H7 (cell line): ENCODE measurements around the gene SYNE4. TPM values are rescaled to one million over a fixed set of nuclear protein-coding genes. Genes with fewer than 3 reads are reported as not detected.
A peak's percentile ranks its signal among the peaks of the same experiment; 100 is the strongest.

Experiments
- DNase-seq: peaks from one replicate; pipeline ENCODE4 v3.0.0; 2012
- H3K27me3 ChIP-seq: 2 replicates; pipeline ENCODE4 v1.6.0; 2011; ENCODE audit warnings: mild to moderate bottlenecking, low read length; ENCODE audit not compliant: control insufficient read depth, insufficient read depth
- H3K36me3 ChIP-seq: replicated peaks from 2 replicates; pipeline ENCODE4 v1.5.1; 2011; ENCODE audit warnings: low read length; ENCODE audit not compliant: control insufficient read depth, insufficient read depth
- H3K4me3 ChIP-seq: 2 replicates; pipeline ENCODE4 v1.5.1; 2011; ENCODE audit warnings: low read depth, mild to moderate bottlenecking, control low read depth, low read length, moderate library complexity; ENCODE audit not compliant: insufficient read depth
- total RNA-seq: library from RNA; depleted of rRNA; stranded (reverse); fragments of >200 nt; shearing (Covaris generic); gene quantifications from 2 replicates; pipeline ENCODE4 v1.2.3, GENCODE V29; 2014

The SYNE4 gene
- total RNA-seq, 1 experiment from 2014 or later = 14.4 TPM

GRCh38 chr19:36009220-36009619, 607 bp upstream of the SYNE4 start:
- Histone ChIP-seq H3K27me3 (peaks cover 2% of the 10 kb centered on the region; the same call in 1 of the 2 replicates), H3K36me3 (peaks cover 4% of the 10 kb centered on the region), H3K4me3 (peak overlapping the region; percentile 66)
- peak; percentile 91 for DNase-seq

- H3K36me3 ChIP-seq = peaks cover 4% of the 10 kb centered on the region
- DNase-seq = no peak
- no peak overlapping the region for H3K4me3 ChIP-seq
- peaks cover 2% of the 10 kb centered on the region; the same call in 1 of the 2 replicates for H3K27me3 ChIP-seq
Observed at GRCh38 chr19:36006955-36007354, 1.7 kb downstream of the SYNE4 start.

DNA sequence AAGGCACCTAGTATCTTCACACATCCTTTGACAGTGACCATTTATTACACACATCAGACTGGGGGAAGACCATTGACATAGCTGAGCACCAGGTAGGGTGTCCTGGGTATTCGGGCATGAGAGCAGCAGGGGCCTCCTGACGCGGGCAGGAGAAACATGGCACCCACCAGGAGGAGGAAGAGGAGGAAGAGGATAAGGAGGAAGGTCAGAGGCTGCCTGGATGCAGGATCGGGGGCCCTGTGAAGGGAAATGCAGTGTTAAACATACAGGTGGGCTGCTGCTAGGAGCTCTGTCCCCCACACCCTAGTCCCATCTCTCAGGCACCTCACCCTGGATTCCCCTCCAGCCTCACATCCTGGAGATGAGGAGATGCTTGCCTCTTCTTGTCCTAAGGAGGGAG, 5.3 kb downstream of the SYNE4 start:
- Histone ChIP-seq H3K27me3 (no peaks in the 10 kb centered on the region), H3K4me3 (no peak overlapping the region), H3K36me3 (peaks cover 4% of the 10 kb centered on the region)
- no peak for DNase-seq

GRCh38 chr19:36001605-36002004, 7.0 kb downstream of the SYNE4 start:
- Histone ChIP-seq H3K36me3 (peaks cover 4% of the 10 kb centered on the region), H3K4me3 (no peak overlapping the region), H3K27me3 (no peaks in the 10 kb centered on the region)
- no peak for DNase-seq

- no peak overlapping the region for H3K4me3 ChIP-seq
- DNase-seq = no peak
- no peaks in the 10 kb centered on the region for H3K27me3 ChIP-seq
- H3K36me3 ChIP-seq = no peaks in the 10 kb centered on the region; the same call in none of the 2 replicates
Observed at GRCh38 chr19:35996777-35997176, 11.8 kb downstream of the SYNE4 start.

- Histone ChIP-seq H3K36me3 (no peaks in the 10 kb centered on the region; the same call in 1 of the 2 replicates), H3K27me3 (no peaks in the 10 kb centered on the region), H3K4me3 (peak within 1 kb of the TSS; percentile 93)
- peak; percentile 97 for DNase-seq
Observed at GRCh38 chr19:35995048-35995993, 13.3 kb downstream of the SYNE4 start, which contains the start of gene SDHAF1. SDHAF1 (plus strand) TSS chr19:35995188; CDS start chr19:35995275, 87 bp downstream.

DNA sequence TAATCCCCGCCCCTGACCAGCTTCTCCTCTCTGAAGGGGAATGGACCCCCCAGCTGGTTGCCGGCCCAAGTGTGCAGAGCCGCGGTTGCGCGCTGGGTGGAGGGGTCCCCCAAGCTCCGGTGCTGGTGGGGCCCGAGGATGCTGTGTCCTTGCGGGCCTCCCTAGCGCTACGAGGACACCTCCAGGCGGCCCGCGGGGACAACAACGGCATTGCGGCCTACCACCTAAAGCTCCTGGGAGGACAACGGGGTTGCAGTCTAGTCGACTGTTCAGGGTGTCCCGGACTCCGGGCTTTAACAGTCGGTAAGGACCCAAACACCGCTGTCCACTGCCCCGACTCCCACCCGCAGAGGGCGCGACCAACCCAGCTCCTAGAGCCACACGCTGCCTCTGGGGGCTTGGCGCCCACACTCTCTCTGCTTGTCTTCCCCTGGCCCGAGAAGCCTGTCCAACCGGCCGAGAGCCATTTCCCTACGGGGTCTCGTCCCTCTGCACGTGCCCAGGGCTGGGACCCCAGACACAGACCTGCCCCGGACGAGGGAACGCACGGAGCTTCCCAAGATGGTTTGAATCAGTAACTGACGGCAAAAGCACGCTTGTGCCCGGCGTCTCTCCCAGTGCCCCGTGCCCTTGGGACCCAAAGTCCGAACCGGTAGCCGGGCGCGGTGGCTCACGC, 14.6 kb downstream of the SYNE4 start:
- H3K27me3 ChIP-seq = peaks cover 2% of the 10 kb centered on the region; the same call in 1 of the 2 replicates
- no peak overlapping the region for H3K4me3 ChIP-seq
- no peaks in the 10 kb centered on the region; the same call in 1 of the 2 replicates for H3K36me3 ChIP-seq
- peak; percentile 90 for DNase-seq

GRCh38 chr19:35992907-35993765, 15.5 kb downstream of the SYNE4 start:
- H3K4me3 ChIP-seq = no peak overlapping the region
- H3K27me3 ChIP-seq = peaks cover 2% of the 10 kb centered on the region; the same call in 1 of the 2 replicates
- DNase-seq = no peak
- H3K36me3 ChIP-seq = no peaks in the 10 kb centered on the region

GRCh38 chr19:35991731-35992450, 16.7 kb downstream of the SYNE4 start:
- Histone ChIP-seq H3K36me3 (no peaks in the 10 kb centered on the region), H3K27me3 (peaks cover 2% of the 10 kb centered on the region; the same call in 1 of the 2 replicates), H3K4me3 (no peak overlapping the region)
- no peak for DNase-seq

DNA sequence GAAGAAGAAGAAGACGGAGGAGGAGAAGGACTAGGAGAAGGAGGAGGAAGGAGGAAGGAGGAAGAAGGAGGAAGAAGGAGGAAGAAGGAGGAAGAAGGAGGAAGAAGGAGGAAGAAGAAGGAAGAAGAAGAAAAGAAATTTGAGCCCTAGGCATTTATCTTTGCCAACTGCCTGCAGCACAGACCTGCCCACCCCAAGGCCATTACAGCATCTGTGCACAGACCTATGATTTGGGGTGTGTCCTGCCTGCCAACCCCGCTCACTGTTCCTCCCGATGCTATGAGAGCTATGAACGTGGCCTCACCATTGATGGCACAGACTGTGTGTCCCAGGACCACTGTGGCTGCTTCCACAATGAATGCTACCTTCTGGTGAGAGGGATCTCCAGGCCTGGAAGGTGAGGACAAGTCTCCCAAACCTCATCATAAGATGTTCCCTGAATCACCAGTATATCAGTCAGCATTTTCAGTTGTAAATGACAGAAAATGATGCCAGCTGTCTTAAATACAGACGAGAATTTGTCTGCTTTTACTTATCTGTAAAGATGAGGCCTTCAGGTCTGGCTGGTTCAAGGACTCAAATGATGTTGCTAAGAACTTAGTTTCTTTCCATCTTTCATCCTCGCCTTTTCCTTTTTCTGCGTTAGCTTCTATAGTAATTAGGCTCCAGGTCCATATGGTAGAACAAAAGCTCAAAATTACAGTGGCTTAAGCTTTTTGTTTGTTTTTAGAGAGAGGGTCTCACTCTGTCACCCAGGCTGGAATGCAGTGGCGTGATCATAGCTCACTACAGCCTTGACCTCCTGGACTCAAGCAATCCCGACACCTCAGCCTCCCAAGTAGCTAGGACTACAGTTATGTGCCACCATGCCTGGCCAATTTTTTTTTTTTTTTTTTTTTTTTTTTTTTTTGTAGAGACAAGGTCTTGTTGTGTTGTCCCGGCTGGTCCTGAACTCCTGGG, 17.6 kb downstream of the SYNE4 start:
- Histone ChIP-seq H3K36me3 (no peaks in the 10 kb centered on the region), H3K27me3 (peaks cover 7% of the 10 kb centered on the region), H3K4me3 (no peak overlapping the region)
- DNase-seq = no peak

DNA sequence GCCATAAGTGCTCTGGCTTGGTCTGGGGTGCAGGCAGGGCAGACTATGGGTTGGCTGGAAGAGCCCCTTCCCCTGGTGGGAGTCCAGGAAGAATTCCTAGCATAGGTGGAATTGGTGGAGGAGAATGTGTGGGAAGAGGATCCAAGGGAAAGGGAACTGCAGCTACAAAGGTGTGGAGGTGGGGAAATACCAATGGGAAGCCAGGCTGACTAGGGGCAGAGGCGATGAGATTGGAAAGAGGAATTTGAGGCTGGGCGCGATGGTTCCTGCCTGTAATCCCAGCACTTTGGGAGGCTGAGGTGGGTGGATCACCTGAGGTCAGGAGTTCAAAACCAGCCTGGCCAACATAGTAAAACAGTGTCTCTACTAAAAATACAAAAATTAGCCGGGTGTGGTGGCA, 18.5 kb downstream of the SYNE4 start:
- DNase-seq = no peak
- H3K4me3 ChIP-seq = no peak overlapping the region
- no peaks in the 10 kb centered on the region for H3K36me3 ChIP-seq
- peaks cover 9% of the 10 kb centered on the region for H3K27me3 ChIP-seq

- no peak for DNase-seq
- Histone ChIP-seq H3K27me3 (peaks cover 9% of the 10 kb centered on the region), H3K36me3 (no peaks in the 10 kb centered on the region), H3K4me3 (no peak overlapping the region)
Observed at GRCh38 chr19:35988824-35989223, 19.8 kb downstream of the SYNE4 start.

GRCh38 chr19:35987571-35987896, 21.1 kb downstream of the SYNE4 start:
- peaks cover 9% of the 10 kb centered on the region for H3K27me3 ChIP-seq

More at GRCh38 chr19:35987571-35987896, 21.1 kb downstream of the SYNE4 start:
- H3K36me3 ChIP-seq = no peaks in the 10 kb centered on the region
- DNase-seq = no peak
- peak overlapping the region; percentile 39 for H3K4me3 ChIP-seq
